Urothelium cell line (cell line): ENCODE results near the gene OR4F15.

Experiments
- DNase-seq: peaks from one replicate; pipeline ENCODE4 v3.0.0; 2011; ENCODE audit warnings: low spot score, mixed read lengths
- FAIRE-seq: peaks from 2 replicates; lab custom pipeline; 2011; peaks lifted over from hg19 to GRCh38; lab: Jason Lieb, UNC

Gene OR4F15

DNA sequence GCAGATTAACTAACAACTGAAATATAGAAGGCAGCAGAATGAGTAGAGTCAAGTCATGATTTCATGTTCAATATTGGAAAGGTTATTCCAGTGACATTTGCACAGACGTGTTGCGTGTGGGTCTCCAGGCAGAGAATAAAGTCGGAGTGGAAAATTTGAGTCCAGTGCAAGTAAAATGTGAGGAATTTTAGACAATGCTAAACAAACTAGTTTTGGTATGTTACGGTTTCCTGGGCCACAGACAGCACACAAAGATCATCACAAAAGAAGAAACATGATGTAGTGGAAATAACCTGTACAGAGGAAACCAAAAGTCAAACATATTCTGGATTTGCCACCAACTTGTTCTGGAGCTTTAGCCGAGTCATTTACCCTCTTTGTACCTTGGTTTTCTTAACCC lies 8.3 kb upstream of the OR4F15 start:
- no peak for DNase-seq
- no peak for FAIRE-seq

DNA sequence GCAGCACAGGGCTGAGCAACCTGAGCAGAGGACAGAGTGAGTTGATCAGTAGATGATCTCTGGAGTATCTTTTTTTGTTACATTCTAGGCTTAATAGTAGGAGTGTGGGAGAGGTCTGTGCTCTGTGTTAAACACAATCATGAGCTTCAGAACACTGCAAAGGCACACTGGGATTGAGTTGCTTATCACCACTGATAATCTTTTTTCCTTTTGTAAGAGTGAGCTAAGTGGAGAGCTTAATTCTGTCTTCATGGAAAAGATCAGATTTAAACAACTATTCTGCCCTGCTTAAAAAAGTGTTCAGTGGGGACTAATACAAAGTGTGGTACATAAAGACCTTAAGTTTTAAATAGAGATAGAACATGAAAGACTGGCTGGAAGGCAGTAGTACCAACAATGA lies 7.6 kb upstream of the OR4F15 start:
- FAIRE-seq: no peak
- no peak for DNase-seq

DNA sequence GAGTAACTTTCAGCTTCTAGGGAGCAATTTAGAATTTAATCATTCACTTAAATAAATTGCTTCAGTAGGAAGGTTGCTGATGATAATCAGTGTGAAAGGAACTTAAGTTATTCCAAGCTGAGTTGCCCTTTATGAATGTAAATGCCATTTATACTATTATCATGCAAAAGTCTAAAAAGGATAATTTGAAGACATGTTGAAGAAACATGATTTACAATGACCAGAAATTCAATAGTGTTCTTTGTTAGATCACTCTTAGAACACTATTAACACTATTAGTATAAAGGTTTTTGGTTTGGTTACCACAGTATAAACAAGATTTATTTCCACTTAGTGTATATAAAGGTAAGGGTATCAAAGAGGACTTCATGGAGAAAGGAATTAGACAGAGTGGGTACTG lies 7.1 kb upstream of the OR4F15 start:
- DNase-seq (no peak), FAIRE-seq (no peak)

GRCh38 chr15:101805605-101806345 lies 6.2 kb upstream of the OR4F15 start:
- FAIRE-seq (no peak), DNase-seq (no peak)

DNA sequence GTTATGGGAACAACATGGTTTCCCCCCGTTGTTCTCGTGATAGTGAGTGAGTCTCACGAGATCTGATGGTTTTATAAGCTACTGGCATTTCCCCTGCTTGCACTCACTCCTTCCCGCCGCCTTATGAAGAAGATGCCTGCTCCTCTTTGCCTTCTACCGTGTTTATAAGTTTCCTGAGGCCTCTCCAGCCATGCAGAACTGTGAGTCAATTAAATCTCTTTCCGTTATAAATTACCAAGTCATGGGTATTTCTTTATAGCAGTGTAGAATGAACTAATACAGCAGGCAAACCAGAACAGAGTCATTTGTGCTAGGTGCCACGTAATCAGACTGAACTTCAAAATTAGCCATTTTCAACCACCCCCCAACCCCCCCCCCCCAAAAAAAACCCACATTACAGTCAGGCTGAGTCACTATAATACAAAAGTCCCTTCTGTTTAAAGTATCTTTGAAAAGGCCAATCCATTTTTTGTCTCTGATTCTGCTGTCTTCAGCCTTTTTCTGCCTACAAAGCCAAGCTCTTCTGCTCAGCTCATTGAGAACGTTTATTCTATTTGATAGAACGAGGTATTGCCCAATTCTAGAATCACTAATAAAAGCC lies 4.6 kb upstream of the OR4F15 start:
- FAIRE-seq (no peak), DNase-seq (peak; percentile 19)

DNA sequence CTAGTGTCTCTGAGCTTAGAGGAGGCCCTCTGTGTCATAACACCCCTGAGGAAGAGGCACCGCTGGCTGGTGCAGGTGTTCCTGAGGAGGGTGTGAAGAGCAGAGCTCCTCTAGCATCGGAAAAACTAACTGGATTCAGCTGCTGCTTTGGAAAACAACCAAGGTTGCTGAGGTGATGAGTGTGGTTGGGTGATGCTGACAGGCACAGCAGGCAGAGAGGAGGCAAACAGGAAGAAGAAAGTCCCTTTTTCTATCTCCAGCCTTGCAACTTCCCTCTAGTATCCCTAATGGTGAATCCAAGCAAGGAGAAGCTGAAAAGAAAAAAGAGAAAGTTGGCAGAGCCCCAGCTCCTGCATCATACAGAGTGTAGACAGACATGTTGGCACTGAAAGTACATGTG lies 3.8 kb upstream of the OR4F15 start:
- FAIRE-seq (no peak), DNase-seq (peak; percentile 23)

DNA sequence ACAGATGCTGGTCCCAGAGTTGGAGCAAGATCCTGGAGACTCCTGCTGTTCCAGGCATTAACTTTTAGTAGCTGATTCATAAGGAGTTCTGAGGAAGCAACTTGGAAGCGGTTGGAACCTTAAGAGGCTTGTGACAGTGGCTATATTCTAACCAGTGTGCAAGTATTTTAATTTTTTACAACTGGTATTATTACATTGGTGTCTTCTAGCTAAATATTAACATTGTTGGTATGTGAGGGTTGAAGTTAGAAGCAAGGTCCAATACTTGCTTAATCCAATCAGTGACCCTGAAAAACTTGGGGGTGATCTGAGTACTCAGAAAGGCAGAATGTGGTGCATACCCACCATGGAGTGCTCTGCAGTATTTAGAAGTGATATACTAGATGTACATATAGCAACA lies 1.5 kb upstream of the OR4F15 start:
- no peak for DNase-seq

DNA sequence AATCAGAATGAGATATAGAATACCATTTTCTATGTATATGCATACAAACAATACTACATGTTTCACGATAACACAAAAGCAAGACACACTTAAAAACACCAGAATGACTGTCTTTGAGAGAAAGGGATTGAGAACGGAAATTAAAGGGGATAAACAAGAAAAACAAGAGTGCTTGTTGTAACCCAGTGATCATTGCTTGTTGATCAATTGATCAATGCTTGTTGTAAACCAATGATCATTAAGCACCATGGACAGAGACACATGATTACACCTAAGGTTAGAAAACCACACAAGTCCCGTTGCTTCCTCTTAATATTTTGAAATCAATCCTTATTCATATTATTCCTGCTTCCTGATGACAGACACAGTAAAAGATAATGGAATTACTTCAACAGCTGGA lies 1.1 kb upstream of the OR4F15 start:
- FAIRE-seq (no peak), DNase-seq (no peak)

More for the DNA sequence above, 1.5 kb upstream of the OR4F15 start:
- FAIRE-seq: no peak

- FAIRE-seq (no peak), DNase-seq (no peak)
Observed at GRCh38 chr15:101813803-101814534, 2.0 kb downstream of the OR4F15 start.

- no peak for DNase-seq
- FAIRE-seq: no peak
Observed at GRCh38 chr15:101820781-101821180, 8.8 kb downstream of the OR4F15 start.

- FAIRE-seq: no peak
Observed at GRCh38 chr15:101827257-101827656, 15.3 kb downstream of the OR4F15 start.

GRCh38 chr15:101828774-101829173 lies 16.8 kb downstream of the OR4F15 start:
- no peak for DNase-seq
- no peak for FAIRE-seq

More at GRCh38 chr15:101827257-101827656, 15.3 kb downstream of the OR4F15 start:
- no peak for DNase-seq

DNA sequence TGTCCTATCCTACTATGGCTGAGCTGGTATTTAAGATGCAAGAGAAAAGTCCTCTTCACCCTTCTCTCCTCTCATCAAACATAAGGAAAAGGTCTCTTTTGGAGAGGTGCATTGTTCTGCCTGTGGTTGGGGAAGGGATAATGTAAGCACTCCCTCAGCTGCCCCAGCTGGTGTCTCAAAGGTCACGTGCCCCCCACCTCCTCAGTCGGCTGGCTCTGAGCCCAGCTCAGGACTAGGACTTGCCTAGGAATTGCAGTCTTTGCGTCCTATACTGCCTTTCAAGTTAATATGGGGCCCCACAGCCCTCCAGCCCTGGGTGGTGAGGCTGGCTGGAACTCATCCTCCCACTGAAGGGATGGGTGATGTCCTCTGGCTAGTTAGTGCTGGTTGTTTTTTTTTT lies 29.7 kb downstream of the OR4F15 start:
- FAIRE-seq: no peak
- no peak for DNase-seq

- no peak for FAIRE-seq
Observed at GRCh38 chr15:101844916-101845315, 32.9 kb downstream of the OR4F15 start.

GRCh38 chr15:101852356-101852755 lies 40.4 kb downstream of the OR4F15 start:
- no peak for DNase-seq

More at GRCh38 chr15:101844916-101845315, 32.9 kb downstream of the OR4F15 start:
- DNase-seq: no peak

More at GRCh38 chr15:101852356-101852755, 40.4 kb downstream of the OR4F15 start:
- no peak for FAIRE-seq
